Bronchial epithelial cell (primary cell): ENCODE measurements around the gene KRT73. TPM values are rescaled to one million over a fixed set of nuclear protein-coding genes. Genes with fewer than 3 reads are reported as not detected.

Experiments
- DNase-seq: peaks from one replicate; pipeline ENCODE4 v3.0.0-alpha.2; 2010; ENCODE audit warnings: low read depth
- FAIRE-seq: peaks from 2 replicates; lab custom pipeline; 2011; peaks lifted over from hg19 to GRCh38; lab: Jason Lieb, UNC
- H3K27me3 ChIP-seq: 2 replicates; pipeline ENCODE4 v1.5.1; 2011; ENCODE audit warnings: low read length; ENCODE audit not compliant: control insufficient read depth, insufficient read depth
- H3K36me3 ChIP-seq: 2 replicates; pipeline ENCODE4 v1.5.1; 2011; ENCODE audit warnings: low read length; ENCODE audit not compliant: control insufficient read depth, insufficient read depth
- H3K4me3 ChIP-seq: 2 replicates; pipeline ENCODE4 v1.5.1; 2011; ENCODE audit warnings: mild to moderate bottlenecking, low read depth, low read length, control low read depth
- CTCF ChIP-seq: IDR thresholded peaks from 2 replicates; pipeline ENCODE4 v1.5.1; 2011; ENCODE audit warnings: mild to moderate bottlenecking, moderate library complexity, low read length, control low read depth, inconsistent platforms; ENCODE audit not compliant: insufficient read depth, severe bottlenecking
- total RNA-seq: library from RNA; depleted of rRNA; stranded (reverse); fragments of >200 nt; gene quantifications from 2 replicates; pipeline ENCODE4 v1.2.1, GENCODE V29; 2014

KRT73 gene
- total RNA-seq, 1 donor from 2014 or later = not detected

- DNase-seq (peak; percentile 52), FAIRE-seq (no peak)
- no peaks in the 10 kb centered on the region for H3K36me3 ChIP-seq
- H3K4me3 ChIP-seq = no peak overlapping the region
- peaks cover 7% of the 10 kb centered on the region for H3K27me3 ChIP-seq
- no peak for TF ChIP-seq CTCF
Observed at GRCh38 chr12:52615208-52615868, 3.0 kb downstream of the KRT73 start.

GRCh38 chr12:52614381-52615207, 3.8 kb downstream of the KRT73 start:
- TF ChIP-seq CTCF = no peak
- H3K36me3 ChIP-seq = no peaks in the 10 kb centered on the region
- peaks cover 7% of the 10 kb centered on the region for H3K27me3 ChIP-seq
- H3K4me3 ChIP-seq = no peak overlapping the region
- no peak for FAIRE-seq
- peak; percentile 40 for DNase-seq

- Histone ChIP-seq H3K36me3 (no peaks in the 10 kb centered on the region), H3K4me3 (no peak overlapping the region), H3K27me3 (peaks cover 8% of the 10 kb centered on the region)
- FAIRE-seq = no peak
- no peak for TF ChIP-seq CTCF
- no peak for DNase-seq
Observed at GRCh38 chr12:52613384-52614030, 4.9 kb downstream of the KRT73 start.

- no peak for FAIRE-seq
- Histone ChIP-seq H3K27me3 (peaks cover 9% of the 10 kb centered on the region), H3K36me3 (no peaks in the 10 kb centered on the region), H3K4me3 (no peak overlapping the region)
- no peak for DNase-seq
- TF ChIP-seq CTCF = no peak
Observed at GRCh38 chr12:52612431-52613383, 5.7 kb downstream of the KRT73 start.

GRCh38 chr12:52611080-52611468, 7.3 kb downstream of the KRT73 start:
- no peak for DNase-seq

More at GRCh38 chr12:52611080-52611468, 7.3 kb downstream of the KRT73 start:
- H3K36me3 ChIP-seq = no peaks in the 10 kb centered on the region
- peaks cover 5% of the 10 kb centered on the region for H3K27me3 ChIP-seq
- FAIRE-seq = no peak
- no peak overlapping the region for H3K4me3 ChIP-seq
- no peak for TF ChIP-seq CTCF
